Rectal smooth muscle tissue (tissue), 1 donor: Measurements from ENCODE around the gene FASTK.

ENCODE experiments used
- H3K27ac ChIP-seq: one replicate; pipeline ENCODE4 v1.7.0; 2013; ENCODE audit warnings: low read depth, low read length, inconsistent platforms
- H3K27me3 ChIP-seq: one replicate; pipeline ENCODE4 v1.7.0; 2013; ENCODE audit warnings: low read length; ENCODE audit not compliant: control insufficient read depth, insufficient read depth
- H3K36me3 ChIP-seq: one replicate; pipeline ENCODE4 v1.7.0; 2013; ENCODE audit warnings: low read length; ENCODE audit not compliant: control insufficient read depth, insufficient read depth
- H3K4me1 ChIP-seq: one replicate; pipeline ENCODE4 v1.7.0; 2013; ENCODE audit warnings: low read length; ENCODE audit not compliant: control insufficient read depth, insufficient read depth
- H3K4me3 ChIP-seq: one replicate; pipeline ENCODE4 v1.7.0; 2013; ENCODE audit warnings: low read length
- H3K9ac ChIP-seq: one replicate; pipeline ENCODE4 v1.7.0; 2013; ENCODE audit warnings: low read length

Gene FASTK

GRCh38 chr7:151061213-151062110 lies 19.1 kb downstream of the FASTK start:
- Histone ChIP-seq H3K27me3 (no peaks in the 10 kb centered on the region), H3K27ac (peak overlapping the region; percentile 97), H3K4me3 (peak overlapping the region; percentile 40), H3K36me3 (peaks cover 18% of the 10 kb centered on the region), H3K9ac (peak overlapping the region; percentile 17), H3K4me1 (peaks cover 25% of the 10 kb centered on the region)

- Histone ChIP-seq H3K9ac (peak overlapping the region; percentile 6), H3K4me1 (peaks cover 25% of the 10 kb centered on the region), H3K4me3 (peak overlapping the region; percentile 74), H3K27ac (peak overlapping the region; percentile 97), H3K36me3 (peaks cover 16% of the 10 kb centered on the region), H3K27me3 (no peaks in the 10 kb centered on the region)
These were observed 20.0 kb downstream of the FASTK start for GRCh38 chr7:151060416-151061212.

- Histone ChIP-seq H3K4me1 (peaks cover 25% of the 10 kb centered on the region), H3K4me3 (peak overlapping the region; percentile 74), H3K36me3 (peaks cover 10% of the 10 kb centered on the region), H3K27me3 (no peaks in the 10 kb centered on the region), H3K27ac (peak overlapping the region; percentile 97), H3K9ac (peak overlapping the region; percentile 6)
These were observed 20.5 kb downstream of the FASTK start for GRCh38 chr7:151060113-151060415.

GRCh38 chr7:151059367-151060112 lies 21.1 kb downstream of the FASTK start, which contains the start of gene SLC4A2:
Gene SLC4A2 (plus strand): TSS chr7:151059589. CDS start chr7:151061988, 2,399 bp downstream.
- H3K9ac ChIP-seq: peak within 1 kb of the TSS; percentile 72
- H3K27ac ChIP-seq: peak within 1 kb of the TSS; percentile 97
- H3K4me1 ChIP-seq: peaks cover 25% of the 10 kb centered on the region
- H3K4me3 ChIP-seq: peak within 1 kb of the TSS; percentile 74
- H3K36me3 ChIP-seq: peaks cover 5% of the 10 kb centered on the region
- no peaks in the 10 kb centered on the region for H3K27me3 ChIP-seq

- Histone ChIP-seq H3K27me3 (no peaks in the 10 kb centered on the region), H3K4me1 (peaks cover 25% of the 10 kb centered on the region)
These were observed 21.7 kb downstream of the FASTK start for GRCh38 chr7:151058781-151059366.

GRCh38 chr7:151057989-151058780 lies 22.4 kb downstream of the FASTK start:
- Histone ChIP-seq H3K9ac (peak overlapping the region; percentile 33), H3K36me3 (peaks cover 2% of the 10 kb centered on the region), H3K27ac (peak overlapping the region; percentile 97), H3K4me3 (peak overlapping the region; percentile 71), H3K4me1 (peaks cover 22% of the 10 kb centered on the region), H3K27me3 (no peaks in the 10 kb centered on the region)

More at GRCh38 chr7:151058781-151059366, 21.7 kb downstream of the FASTK start:
- peaks cover 2% of the 10 kb centered on the region for H3K36me3 ChIP-seq
- peak overlapping the region; percentile 72 for H3K9ac ChIP-seq
- H3K27ac ChIP-seq: peak overlapping the region; percentile 97
- peak overlapping the region; percentile 71 for H3K4me3 ChIP-seq

GRCh38 chr7:151057506-151057988 lies 23.1 kb downstream of the FASTK start, which contains the start of gene CDK5:
Gene CDK5 (minus strand): TSS chr7:151057897. CDS start chr7:151057848, 49 bp downstream.
- peaks cover 22% of the 10 kb centered on the region for H3K4me1 ChIP-seq
- H3K9ac ChIP-seq: peak within 1 kb of the TSS; percentile 33
- H3K36me3 ChIP-seq: peaks cover 2% of the 10 kb centered on the region
- no peaks in the 10 kb centered on the region for H3K27me3 ChIP-seq
- H3K4me3 ChIP-seq: peak within 1 kb of the TSS; percentile 86
- peak within 1 kb of the TSS; percentile 97 for H3K27ac ChIP-seq

GRCh38 chr7:151056666-151057505 lies 23.7 kb downstream of the FASTK start:
- Histone ChIP-seq H3K9ac (no peak overlapping the region), H3K4me3 (peak overlapping the region; percentile 86), H3K27me3 (no peaks in the 10 kb centered on the region), H3K27ac (no peak overlapping the region), H3K4me1 (peaks cover 22% of the 10 kb centered on the region), H3K36me3 (peaks cover 2% of the 10 kb centered on the region)

- Histone ChIP-seq H3K4me3 (no peak overlapping the region), H3K4me1 (peaks cover 16% of the 10 kb centered on the region), H3K27me3 (no peaks in the 10 kb centered on the region), H3K27ac (no peak overlapping the region), H3K9ac (no peak overlapping the region), H3K36me3 (no peaks in the 10 kb centered on the region)
These were observed 24.3 kb downstream of the FASTK start for GRCh38 chr7:151056283-151056665.

GRCh38 chr7:151053751-151054150 lies 26.9 kb downstream of the FASTK start:
- no peak overlapping the region for H3K27ac ChIP-seq
- no peaks in the 10 kb centered on the region for H3K36me3 ChIP-seq
- peaks cover 10% of the 10 kb centered on the region for H3K4me1 ChIP-seq
- no peak overlapping the region for H3K9ac ChIP-seq
- no peaks in the 10 kb centered on the region for H3K27me3 ChIP-seq
- H3K4me3 ChIP-seq: no peak overlapping the region
